H4 (cell line): ENCODE results near the gene ENTPD8. TPM values are rescaled to one million over a fixed set of nuclear protein-coding genes. Genes with fewer than 3 reads are reported as not detected.
"Not testable (repeated sequence)": the region's sequence is repeated elsewhere in the genome, so short reads cannot be mapped to it uniquely, and the experiment has no call there.

Experiments
- DNase-seq: peaks from one replicate; pipeline ENCODE4 v3.0.0-alpha.2; 2015; ENCODE audit warnings: low spot score
- total RNA-seq: library from RNA; depleted of rRNA; stranded (reverse); fragments of >200 nt; shearing (Covaris generic); gene quantifications from 2 replicates; pipeline ENCODE4 v1.2.3, GENCODE V29; 2014; rRNA removed

Gene ENTPD8
- total RNA-seq, 1 experiment from 2014 or later = 0.08 TPM

GRCh38 chr9:137394866-137395665, 46.1 kb downstream of the ENTPD8 start:
- DNase-seq = no peak

- DNase-seq = no peak
Measured at GRCh38 chr9:137393176-137394150, 47.7 kb downstream of the ENTPD8 start.

GRCh38 chr9:137392232-137393007, 48.7 kb downstream of the ENTPD8 start:
- no peak for DNase-seq

- DNase-seq = no peak
Measured at GRCh38 chr9:137391411-137391754, 49.8 kb downstream of the ENTPD8 start.

GRCh38 chr9:137390553-137391410, 50.4 kb downstream of the ENTPD8 start:
- DNase-seq = no peak

GRCh38 chr9:137389428-137389746, 51.8 kb downstream of the ENTPD8 start:
- no peak for DNase-seq

- DNase-seq = no peak
Measured at GRCh38 chr9:137388589-137389427, 52.3 kb downstream of the ENTPD8 start.

- DNase-seq = no peak
Measured at GRCh38 chr9:137387891-137388560, 53.1 kb downstream of the ENTPD8 start.

GRCh38 chr9:137387114-137387890, 53.9 kb downstream of the ENTPD8 start:
- no peak for DNase-seq

- not testable (repeated sequence) for DNase-seq
Measured at GRCh38 chr9:137386507-137387113, 54.5 kb downstream of the ENTPD8 start.

GRCh38 chr9:137385061-137385655, 56.0 kb downstream of the ENTPD8 start:
- no peak for DNase-seq

Other genes starting within 250 kb of the ENTPD8 start
- gene TPRN, start 240.6 kb downstream of the ENTPD8 start, total RNA-seq = 1.2 and 3.4 TPM in 2 replicates
- 63.4 and 69.8 TPM in 2 replicates for gene TMEM203, start 235.7 kb downstream of the ENTPD8 start, total RNA-seq
- 4.0 and 4.9 TPM in 2 replicates for gene NDOR1, start 235.7 kb downstream of the ENTPD8 start, total RNA-seq
- gene RNF208, start 219.1 kb downstream of the ENTPD8 start, total RNA-seq = 0.31 TPM in 1 of 2 replicates, not detected in the other
- 0.14 and 0.37 TPM in 2 replicates for gene CYSRT1, start 216.2 kb downstream of the ENTPD8 start, total RNA-seq
- gene RNF224, start 213.9 kb downstream of the ENTPD8 start, total RNA-seq = not detected in 2 replicates
- gene SLC34A3, start 210.5 kb downstream of the ENTPD8 start, total RNA-seq = not detected in 2 replicates
- 164 and 180 TPM in 2 replicates for gene TUBB4B, start 200.1 kb downstream of the ENTPD8 start, total RNA-seq
- not detected in 2 replicates for gene STPG3, start 190.1 kb downstream of the ENTPD8 start, total RNA-seq
- gene NELFB, start 186.0 kb downstream of the ENTPD8 start, total RNA-seq = 29.5 and 33.0 TPM in 2 replicates
- gene TOR4A, start 163.6 kb downstream of the ENTPD8 start, total RNA-seq = 0.37 and 1.3 TPM in 2 replicates
- gene NRARP, start 139.1 kb downstream of the ENTPD8 start, total RNA-seq = 0.37 TPM in 1 of 2 replicates, not detected in the other
- gene EXD3, start 18.2 kb downstream of the ENTPD8 start, total RNA-seq = 1.4 and 2.8 TPM in 2 replicates
- gene NOXA1, start 18.0 kb downstream of the ENTPD8 start, total RNA-seq = not detected in 2 replicates
- 17.1 and 19.1 TPM in 2 replicates for gene NSMF, start 18.0 kb upstream of the ENTPD8 start, total RNA-seq
- 0.14 TPM in 1 of 2 replicates, not detected in the other for gene PNPLA7, start 109.0 kb upstream of the ENTPD8 start, total RNA-seq
- gene MRPL41, start 110.5 kb upstream of the ENTPD8 start, total RNA-seq = 52.4 and 66.7 TPM in 2 replicates
- gene DPH7, start 137.6 kb upstream of the ENTPD8 start, total RNA-seq = 15.3 and 16.1 TPM in 2 replicates
- 21.3 and 26.8 TPM in 2 replicates for gene ZMYND19, start 149.2 kb upstream of the ENTPD8 start, total RNA-seq
- 11.6 and 26.5 TPM in 2 replicates for gene ARRDC1, start 164.3 kb upstream of the ENTPD8 start, total RNA-seq
- 18.6 and 19.5 TPM in 2 replicates for gene EHMT1, start 177.6 kb upstream of the ENTPD8 start, total RNA-seq